ENCODE measurements around the gene ARMC10.
"Not testable (repeated sequence)": the region's sequence is repeated elsewhere in the genome, so short reads cannot be mapped to it uniquely, and the experiment has no call there.

ARMC10 gene

DNA sequence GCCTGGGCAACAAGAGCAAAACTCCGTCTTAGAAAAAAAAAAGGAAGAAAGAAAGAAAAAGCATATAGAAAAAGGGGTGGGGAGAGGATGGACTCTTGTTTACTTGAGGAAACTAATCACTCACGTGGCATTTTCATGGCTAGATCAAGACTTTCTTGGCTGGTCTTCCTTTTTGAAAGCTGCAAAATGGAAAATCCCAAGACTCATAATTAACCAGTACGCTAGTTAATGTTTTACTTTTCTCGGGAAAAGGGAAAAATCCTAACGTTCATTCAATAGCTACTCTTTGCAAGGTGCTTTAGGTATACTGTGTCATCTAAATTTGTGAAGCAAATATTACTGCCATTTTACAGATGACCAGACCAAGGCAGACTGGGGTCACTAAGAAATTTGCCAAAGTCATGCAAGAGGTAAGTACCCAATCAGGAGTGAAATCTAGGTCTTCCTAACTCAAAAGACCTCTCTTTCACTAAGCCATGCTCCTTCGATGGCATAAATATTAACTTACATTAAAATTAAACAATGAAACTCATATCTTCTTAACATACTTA lies 49.6 kb downstream of the ARMC10 start:
- DNase-seq (ENCODE audit: low read depth) = no peak

DNA sequence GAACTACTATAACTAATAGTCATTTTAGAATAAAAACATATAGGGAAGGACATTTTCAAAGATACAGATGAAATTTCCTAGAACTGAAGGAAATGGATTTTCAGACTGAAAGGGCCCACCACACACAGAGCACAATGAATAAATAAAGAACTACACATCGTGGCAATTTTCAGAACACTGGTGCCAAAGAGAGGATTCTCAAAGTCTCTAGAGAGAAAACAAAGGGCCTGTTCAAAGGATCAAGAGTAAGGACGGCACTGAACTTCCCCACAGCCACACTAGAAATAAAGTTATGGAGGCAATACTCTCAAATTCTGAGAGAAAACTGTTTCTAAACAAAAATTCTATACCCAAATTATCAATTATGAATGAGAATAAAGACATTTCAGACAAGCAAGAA lies 52.1 kb downstream of the ARMC10 start:
- DNase-seq (ENCODE audit: low read depth) = no peak

DNA sequence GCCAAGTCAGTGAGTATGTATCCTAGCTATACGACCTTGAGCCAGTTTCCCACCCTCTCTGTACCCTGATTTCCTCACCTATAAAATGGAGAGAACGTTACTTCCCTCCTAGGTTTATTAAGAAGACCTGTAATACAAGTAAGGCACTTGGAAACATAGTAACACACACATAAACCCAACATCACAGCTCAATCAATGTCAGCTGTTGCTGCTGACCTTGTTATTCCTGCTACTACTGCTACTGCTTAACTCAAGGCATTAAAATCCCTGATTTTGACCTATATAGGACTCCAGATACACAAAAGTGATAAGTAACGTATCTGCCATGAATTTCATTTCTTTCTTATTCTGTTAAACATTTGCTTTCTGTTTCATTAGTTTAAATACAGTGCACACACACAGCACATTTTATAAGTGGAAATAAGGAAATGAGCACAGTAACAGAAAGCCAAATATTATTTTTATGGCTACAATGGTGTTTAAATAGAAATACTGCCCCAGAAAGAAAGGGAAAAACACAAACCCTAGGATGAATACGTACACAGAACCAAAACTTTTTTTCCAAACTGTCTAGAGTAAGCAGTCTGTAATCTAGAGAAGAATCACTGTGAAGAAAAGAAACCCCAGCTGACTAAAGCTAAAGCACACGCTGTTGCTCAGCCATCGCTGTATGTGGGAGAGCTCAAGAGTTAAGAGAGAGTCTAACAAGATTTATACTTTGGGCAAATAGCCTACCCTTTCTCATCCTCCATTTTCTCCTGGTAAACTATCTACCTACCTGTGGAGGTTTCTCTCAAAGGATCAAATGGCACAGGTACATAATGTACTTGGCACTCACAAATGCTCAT lies 55.0 kb downstream of the ARMC10 start:
- no peak for DNase-seq (ENCODE audit: low read depth)

DNA sequence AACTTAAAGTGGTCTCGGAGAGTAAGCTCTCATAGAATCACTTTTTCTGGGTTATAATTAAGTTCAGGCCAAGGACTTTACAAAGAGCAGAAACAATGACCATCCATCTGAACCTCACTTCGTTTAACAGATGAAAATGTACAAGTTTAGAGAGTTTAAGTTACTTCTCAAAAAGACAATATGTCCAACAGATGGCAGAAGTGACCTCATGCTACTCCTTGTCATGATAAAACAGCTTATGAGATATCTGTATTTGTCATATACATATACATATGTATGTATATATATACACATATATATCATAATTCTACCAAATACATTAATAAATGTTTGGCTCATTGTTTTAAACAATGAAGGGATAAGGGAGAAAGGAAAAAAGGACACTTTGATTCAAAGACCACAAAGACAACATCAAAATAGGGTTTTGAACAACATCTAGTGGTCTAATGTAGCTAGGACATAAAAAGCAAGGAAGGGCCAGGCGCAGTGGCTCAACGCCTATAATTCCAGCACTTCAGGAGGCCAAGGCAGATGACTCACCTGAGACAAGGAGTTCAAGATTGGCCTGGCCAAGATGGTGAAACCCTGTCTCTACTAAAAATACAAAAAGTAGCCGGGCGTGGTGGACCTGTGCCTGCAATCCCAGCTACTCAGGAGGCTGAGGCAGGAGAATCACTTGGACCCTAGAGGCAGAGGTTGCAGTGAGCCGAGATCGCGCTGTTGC lies 56.1 kb downstream of the ARMC10 start:
- DNase-seq (ENCODE audit: low read depth) = no peak

DNA sequence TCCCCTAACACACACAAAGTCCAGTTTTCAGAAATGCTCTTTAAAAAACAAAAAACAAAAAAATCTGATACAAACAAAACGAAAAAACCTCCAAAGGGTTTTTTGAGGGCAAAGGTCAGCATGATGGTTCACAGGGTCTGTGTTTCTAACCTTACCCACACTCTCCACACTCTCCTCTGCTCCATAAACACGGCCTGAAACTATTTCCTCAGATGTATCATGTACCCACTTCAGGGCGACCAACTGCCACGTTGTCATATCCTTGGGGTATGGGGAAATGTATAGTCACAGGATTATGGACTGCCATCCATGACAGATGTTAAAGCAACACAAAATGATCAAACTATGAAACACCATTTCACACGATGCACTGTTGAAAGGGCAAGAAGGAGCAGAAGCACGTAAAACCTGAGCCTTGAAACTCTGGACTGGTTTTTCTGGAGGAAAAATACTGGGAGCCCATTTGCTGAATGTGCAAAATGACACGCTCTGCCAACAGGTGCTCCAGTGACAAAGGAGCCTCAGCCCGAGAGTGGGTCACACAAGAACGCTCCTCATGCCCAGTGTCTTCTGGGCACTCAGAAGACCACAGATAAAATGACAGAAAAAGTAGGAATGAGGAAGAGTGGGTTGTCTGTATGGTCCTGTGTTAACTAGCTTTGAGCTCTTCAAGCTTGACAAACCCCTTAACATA lies 58.2 kb downstream of the ARMC10 start:
- no peak for DNase-seq (ENCODE audit: low read depth)

DNA sequence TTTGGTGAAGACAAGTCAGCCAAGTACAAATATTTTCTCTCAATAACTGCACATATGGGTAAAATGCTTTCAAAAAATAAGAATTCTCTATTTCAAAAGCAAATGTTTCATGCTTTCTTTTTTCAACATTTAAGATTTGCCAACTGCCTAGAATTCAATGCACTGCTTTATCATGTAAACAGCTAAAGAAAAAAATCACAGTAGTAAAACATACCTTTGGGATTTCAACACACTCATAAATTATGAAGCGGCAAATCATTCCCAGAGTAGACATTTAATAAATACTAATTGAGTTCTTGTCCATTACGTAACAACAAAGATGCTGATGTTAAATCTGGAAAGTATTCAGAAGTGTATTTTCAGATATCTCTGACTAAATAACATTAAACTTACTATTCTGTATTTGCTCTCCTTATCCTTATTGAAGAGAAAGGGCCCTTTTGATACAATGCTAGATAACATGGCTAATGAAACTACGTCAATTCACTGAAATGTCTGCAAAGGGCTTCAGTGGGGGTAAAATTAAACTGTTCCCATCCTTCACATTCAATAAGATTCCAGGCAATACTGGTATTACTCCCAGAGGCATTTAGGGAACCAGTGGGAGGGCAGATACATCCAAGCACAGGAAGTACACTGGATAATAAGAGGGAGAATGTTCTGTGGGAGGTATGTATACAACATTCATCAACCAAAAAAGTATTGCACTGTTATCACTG lies 60.1 kb downstream of the ARMC10 start:
- no peak for DNase-seq (ENCODE audit: low read depth)

DNA sequence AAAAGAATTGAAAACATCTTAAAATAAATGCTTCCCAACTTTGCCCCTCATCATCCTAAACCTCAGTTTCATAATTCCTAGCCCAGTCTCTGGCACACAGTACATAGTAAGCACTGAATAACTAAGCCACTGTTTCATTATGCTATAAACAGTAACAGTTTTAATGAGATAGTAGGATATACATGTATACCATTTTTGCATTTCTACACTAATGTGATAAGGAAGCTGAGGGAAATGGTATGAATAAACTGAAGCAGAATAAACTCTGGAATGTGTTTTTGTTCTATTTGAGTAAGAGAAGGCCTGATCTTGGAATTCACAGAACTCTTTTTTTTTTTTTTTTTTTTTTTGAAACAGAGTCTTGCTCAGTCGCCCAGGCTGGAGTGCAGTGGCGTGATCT lies 65.1 kb downstream of the ARMC10 start:
- DNase-seq (ENCODE audit: low read depth) = no peak

DNA sequence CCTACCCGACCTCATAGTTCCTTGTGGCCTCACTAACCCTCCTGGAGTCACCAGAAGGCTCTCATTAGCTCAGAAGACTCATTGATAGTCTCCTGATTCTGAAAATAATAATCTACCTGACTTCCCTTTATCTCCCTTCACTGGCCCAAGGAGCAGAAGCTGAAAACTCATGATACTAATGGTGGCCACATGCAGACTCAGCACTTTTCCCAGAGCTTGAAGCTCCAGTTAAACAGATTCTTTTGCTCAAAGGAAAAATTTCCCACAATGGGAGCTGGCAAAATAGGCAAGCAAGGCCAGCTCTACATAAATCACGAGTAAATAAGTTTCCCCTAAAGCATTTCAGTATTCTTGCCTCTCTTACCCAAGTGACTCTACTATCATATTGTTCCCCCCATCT lies 65.7 kb downstream of the ARMC10 start:
- no peak for DNase-seq (ENCODE audit: low read depth)

DNA sequence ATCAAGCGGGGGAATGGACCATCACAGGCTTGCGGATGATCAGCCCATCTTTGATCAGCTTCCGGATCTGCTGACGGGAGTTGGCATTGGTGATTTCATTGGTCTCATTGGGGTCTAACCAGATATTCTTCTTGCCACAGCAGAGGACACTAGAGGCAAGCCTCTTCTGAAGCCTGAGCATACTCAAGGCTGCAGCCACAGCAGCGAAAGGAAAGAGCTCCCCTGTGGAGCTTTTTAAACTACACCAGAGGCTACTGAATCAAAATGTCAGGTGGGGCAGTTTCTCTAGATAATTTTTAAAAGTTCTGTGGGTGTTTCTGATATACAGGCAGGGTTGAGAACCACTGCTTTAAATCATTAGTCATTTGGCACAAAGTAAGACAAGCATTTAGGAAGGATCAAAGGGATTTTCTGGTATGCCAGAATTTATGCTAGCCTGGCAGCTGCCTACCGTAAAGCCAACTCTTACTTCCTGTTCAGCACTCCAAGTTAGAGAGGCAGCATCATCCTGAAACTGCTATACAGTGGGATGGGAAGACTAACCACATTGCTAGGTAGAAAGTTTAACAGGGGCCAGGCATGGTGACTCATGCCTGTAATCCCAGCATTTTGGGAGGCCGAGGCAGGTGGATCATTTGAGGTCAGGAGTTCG lies 66.9 kb downstream of the ARMC10 start:
- no peak for DNase-seq (ENCODE audit: low read depth)

DNA sequence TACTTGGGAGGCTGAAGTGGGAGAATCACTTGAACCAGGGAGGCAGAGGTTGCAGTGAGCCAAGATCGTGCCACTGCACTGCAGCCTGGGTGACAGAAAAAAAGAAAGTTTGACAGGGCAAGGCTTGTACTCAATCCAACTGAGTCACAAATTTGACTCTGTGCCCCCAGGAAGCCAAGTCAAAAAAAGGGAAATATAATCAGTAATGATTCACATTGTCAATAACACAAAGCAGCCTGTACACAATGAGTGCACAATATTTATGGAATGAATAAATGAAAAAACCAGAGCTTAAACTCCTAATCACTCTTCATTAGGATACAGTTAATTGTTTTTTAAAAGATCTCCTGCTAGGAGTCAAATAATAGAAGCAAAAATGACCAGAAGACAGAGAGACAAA lies 67.6 kb downstream of the ARMC10 start:
- DNase-seq (ENCODE audit: low read depth) = no peak

DNA sequence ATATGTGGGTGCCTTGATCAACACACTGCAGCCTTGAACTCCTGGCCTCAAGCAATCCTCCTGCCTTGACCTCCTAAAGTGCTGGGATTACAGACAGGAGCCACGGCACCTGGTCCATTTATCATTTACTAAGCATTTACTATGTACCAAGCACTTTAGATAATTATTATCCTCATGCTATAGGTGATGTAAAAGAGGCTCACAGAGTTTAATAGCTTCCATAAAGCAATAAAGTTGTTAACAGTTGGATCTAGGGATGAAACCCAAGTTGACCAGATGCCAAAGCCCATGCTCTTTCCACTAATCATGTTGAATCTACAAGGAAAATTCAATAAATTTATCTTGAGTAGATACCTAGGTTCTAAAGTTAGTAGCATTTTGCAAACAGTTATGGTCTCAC lies 68.9 kb downstream of the ARMC10 start:
- DNase-seq (ENCODE audit: low read depth) = no peak

DNA sequence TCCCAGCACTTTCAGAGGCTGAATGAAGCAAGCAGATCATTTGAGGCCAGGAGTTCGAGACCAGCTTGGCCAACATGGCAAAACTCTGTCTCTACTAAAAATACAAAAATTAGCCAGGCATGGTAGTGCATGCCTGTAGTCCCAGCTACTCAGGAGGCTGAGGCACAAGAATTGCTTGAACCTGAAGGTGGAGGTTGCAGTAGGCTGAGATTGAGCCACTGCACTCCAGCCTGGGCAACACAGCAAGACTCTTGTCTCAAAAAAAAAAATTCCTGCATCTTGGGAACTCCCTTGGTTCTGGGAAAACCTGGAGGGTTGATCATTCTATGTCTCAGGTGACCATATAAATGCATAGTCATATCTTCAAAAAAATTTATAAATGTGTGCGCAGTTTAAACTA lies 69.8 kb downstream of the ARMC10 start:
- DNase-seq (ENCODE audit: low read depth) = not testable (repeated sequence)

DNA sequence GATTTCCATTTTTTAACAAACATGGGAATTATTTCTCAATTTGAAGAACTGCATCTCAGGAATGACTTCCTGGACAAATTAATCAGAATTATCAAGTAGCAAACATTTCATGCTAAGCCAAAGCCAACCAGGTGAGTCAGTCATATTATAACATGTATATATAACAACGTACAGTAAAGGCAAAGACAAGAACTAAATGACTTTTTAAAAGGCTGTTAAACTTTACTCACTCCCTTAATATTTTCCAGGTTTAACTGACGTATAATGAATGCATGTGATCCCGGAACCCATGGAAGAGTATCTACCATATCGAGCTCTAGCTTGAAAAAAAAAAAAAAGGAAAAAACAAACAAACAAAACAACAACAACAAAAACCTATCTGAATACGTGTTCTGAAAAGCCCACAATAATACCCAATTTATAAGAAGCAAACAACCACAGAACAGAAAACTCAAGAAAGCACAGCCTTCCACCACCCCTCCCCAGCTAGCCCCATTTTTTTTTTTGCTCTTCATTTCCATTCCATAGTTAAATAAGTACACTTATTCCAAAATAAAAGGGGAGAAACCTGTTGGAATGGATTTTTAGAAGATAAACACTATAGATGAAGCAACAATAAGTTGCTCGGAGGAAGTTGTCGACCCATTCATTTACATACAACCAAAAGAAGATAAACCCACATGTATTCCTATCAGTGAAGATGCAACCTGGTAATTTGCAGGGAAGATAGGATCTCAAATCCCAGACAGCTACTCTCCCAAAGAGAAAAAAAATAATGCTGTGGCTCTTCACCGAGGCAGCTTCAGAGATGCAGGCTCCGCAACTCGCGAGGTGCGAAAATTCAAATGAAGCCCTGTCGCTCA lies 73.4 kb downstream of the ARMC10 start:
- no peak for DNase-seq (ENCODE audit: low read depth)

All from activated T-cell treated with anti-CD3 and anti-CD28 coated beads for 24 hours (primary cell).